Measurements from ENCODE around the gene ABCB4. TPM values are rescaled to one million over a fixed set of nuclear protein-coding genes. Genes with fewer than 3 reads are reported as not detected.
A peak's percentile ranks its signal among the peaks of the same experiment; 100 is the strongest.

ABCB4 gene
- total and polyA plus RNA-seq, 2 experiments from 2014 or later, result 0.43 to 0.73 TPM

- Histone ChIP-seq H3K9me3 (ENCODE audit: low read depth) (no peaks in the 10 kb centered on the region), H3K36me3 (ENCODE audit: low read depth) (no peaks in the 10 kb centered on the region), H3K9me2 (ENCODE audit: insufficient read depth) (no peaks in the 10 kb centered on the region), H2AFZ (no peak overlapping the region), H3K4me2 (ENCODE audit: unreplicated experiment) (no peak overlapping the region), H3K4me3 (no peak overlapping the region), H3K27me3 (replicated peaks; ENCODE audit: insufficient read depth) (no peaks in the 10 kb centered on the region), H3K4me1 (ENCODE audit: insufficient read depth) (no peaks in the 10 kb centered on the region), H3K27ac (no peak overlapping the region), H3K9ac (no peak overlapping the region), H3F3A (ENCODE audit: insufficient read depth) (no peaks in the 10 kb centered on the region), H3K79me2 (ENCODE audit: insufficient read depth) (no peaks in the 10 kb centered on the region), H4K20me1 (ENCODE audit: insufficient read depth) (no peaks in the 10 kb centered on the region)
- 92 to 95% methylated on average over 8 of the region's 8 CpGs for WGBS, 2 experiments (ENCODE audit: low coverage in 1 of 2, low lambda C conversion rate in 2 of 2, missing lambda C conversion rate in 2 of 2)
- no peak for DNase-seq
- in situ Hi-C loops (cut with MboI), result no loop called here
- TF ChIP-seq EZH2phosphoT487 (IDR thresholded peaks at IDR 0.05; ENCODE audit: insufficient read depth, low read depth), result no peak
- no peak for TF ChIP-seq EZH2 (IDR thresholded peaks at IDR 0.05; ENCODE audit: insufficient read depth, poor library complexity, severe bottlenecking)
These were observed 84.3 kb downstream of the ABCB4 start for GRCh38 chr7:87391020-87391701.

DNA sequence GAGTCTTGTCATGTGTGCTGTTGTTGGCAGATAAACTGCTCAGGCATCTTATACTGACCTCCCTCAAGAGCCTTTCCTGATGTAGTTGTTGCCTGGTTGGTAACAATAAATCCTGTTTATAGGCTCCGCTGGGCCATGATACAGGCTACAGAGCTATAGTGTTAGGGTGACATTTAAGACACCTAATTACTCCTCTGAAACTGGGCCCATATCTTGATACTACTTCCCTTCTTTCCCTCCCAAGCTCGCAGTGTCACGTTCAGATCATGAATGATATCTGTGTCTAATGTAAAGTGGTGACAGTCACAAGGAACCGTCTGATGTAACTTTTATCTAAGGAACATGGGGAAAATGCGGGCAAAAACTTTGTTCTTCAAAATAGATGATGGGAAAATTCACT lies 94.6 kb downstream of the ABCB4 start:
- H3K27me3 ChIP-seq (replicated peaks; ENCODE audit: insufficient read depth), result no peaks in the 10 kb centered on the region
- H3K79me2 ChIP-seq (ENCODE audit: insufficient read depth), result no peaks in the 10 kb centered on the region
- H3K9me3 ChIP-seq (ENCODE audit: low read depth), result no peaks in the 10 kb centered on the region
- H4K20me1 ChIP-seq (ENCODE audit: insufficient read depth), result no peaks in the 10 kb centered on the region
- WGBS, 2 experiments (ENCODE audit: low coverage in 1 of 2, low lambda C conversion rate in 2 of 2, missing lambda C conversion rate in 2 of 2), result 86 to 88% methylated on average over 5 of the region's 5 CpGs
- H3F3A ChIP-seq (ENCODE audit: insufficient read depth), result no peaks in the 10 kb centered on the region
- H3K36me3 ChIP-seq (ENCODE audit: low read depth), result 0 out of 2 replicates have a peak, but pooled peaks cover 4% of the 10 kb centered on the region
- no peak overlapping the region for H3K9ac ChIP-seq
- no peak overlapping the region for H3K4me3 ChIP-seq
- TF ChIP-seq EZH2 (IDR thresholded peaks at IDR 0.05; ENCODE audit: insufficient read depth, poor library complexity, severe bottlenecking) (no peak), EZH2phosphoT487 (IDR thresholded peaks at IDR 0.05; ENCODE audit: insufficient read depth, low read depth) (no peak)
- no peak for DNase-seq
- no peak overlapping the region for H2AFZ ChIP-seq
- in situ Hi-C loops (cut with MboI), result no loop called here
- H3K4me1 ChIP-seq (ENCODE audit: insufficient read depth), result no peaks in the 10 kb centered on the region
- H3K4me2 ChIP-seq (ENCODE audit: unreplicated experiment), result no peak overlapping the region
- H3K9me2 ChIP-seq (ENCODE audit: insufficient read depth), result no peaks in the 10 kb centered on the region
- no peak overlapping the region for H3K27ac ChIP-seq

- no peak overlapping the region for H3K4me2 ChIP-seq (ENCODE audit: unreplicated experiment)
- no peaks in the 10 kb centered on the region for H3K9me3 ChIP-seq (ENCODE audit: low read depth)
- peaks cover 4% of the 10 kb centered on the region; the same call in 1 of the 2 replicates for H3K36me3 ChIP-seq (ENCODE audit: low read depth)
- H3K4me3 ChIP-seq, result no peak overlapping the region
- H3K9me2 ChIP-seq (ENCODE audit: insufficient read depth), result no peaks in the 10 kb centered on the region
- H3K27me3 ChIP-seq (replicated peaks; ENCODE audit: insufficient read depth), result no peaks in the 10 kb centered on the region
- no peaks in the 10 kb centered on the region for H3K79me2 ChIP-seq (ENCODE audit: insufficient read depth)
- WGBS, 2 experiments (ENCODE audit: low coverage in 1 of 2, low lambda C conversion rate in 2 of 2, missing lambda C conversion rate in 2 of 2), result 85% methylated on average over 5 of the region's 5 CpGs
- TF ChIP-seq EZH2phosphoT487 (IDR thresholded peaks at IDR 0.05; ENCODE audit: insufficient read depth, low read depth) (no peak), EZH2 (IDR thresholded peaks at IDR 0.05; ENCODE audit: insufficient read depth, poor library complexity, severe bottlenecking) (no peak)
- no peaks in the 10 kb centered on the region for H4K20me1 ChIP-seq (ENCODE audit: insufficient read depth)
- H3K9ac ChIP-seq, result no peak overlapping the region
- H3K27ac ChIP-seq, result no peak overlapping the region
- peaks cover 3% of the 10 kb centered on the region; the same call in 1 of the 2 replicates for H3K4me1 ChIP-seq (ENCODE audit: insufficient read depth)
- H2AFZ ChIP-seq, result no peak overlapping the region
- DNase-seq, result no peak
- no peaks in the 10 kb centered on the region for H3F3A ChIP-seq (ENCODE audit: insufficient read depth)
- in situ Hi-C loops (cut with MboI), result no loop called here
These were observed 99.6 kb downstream of the ABCB4 start for GRCh38 chr7:87375662-87376435.

- H3K4me1 ChIP-seq (ENCODE audit: insufficient read depth), result peaks cover 7% of the 10 kb centered on the region; the same call in 1 of the 2 replicates
- 94 to 96% methylated on average over 1 of the region's 1 CpG for WGBS, 2 experiments (ENCODE audit: low coverage in 1 of 2, low lambda C conversion rate in 2 of 2, missing lambda C conversion rate in 2 of 2)
- H2AFZ ChIP-seq, result no peak overlapping the region; the same call in 1 of the 2 replicates
- H4K20me1 ChIP-seq (ENCODE audit: insufficient read depth), result no peaks in the 10 kb centered on the region
- H3K4me3 ChIP-seq, result no peak overlapping the region
- H3K79me2 ChIP-seq (ENCODE audit: insufficient read depth), result no peaks in the 10 kb centered on the region
- no peak overlapping the region for H3K9ac ChIP-seq
- no peaks in the 10 kb centered on the region; the same call in 1 of the 2 replicates for H3K36me3 ChIP-seq (ENCODE audit: low read depth)
- no peak for TF ChIP-seq EZH2phosphoT487 (IDR thresholded peaks at IDR 0.05; ENCODE audit: insufficient read depth, low read depth)
- H3K27me3 ChIP-seq (replicated peaks; ENCODE audit: insufficient read depth), result no peaks in the 10 kb centered on the region
- peak; percentile 43 for DNase-seq
- H3F3A ChIP-seq (ENCODE audit: insufficient read depth), result no peaks in the 10 kb centered on the region
- in situ Hi-C loops (cut with MboI), result no loop called here
- H3K4me2 ChIP-seq (ENCODE audit: unreplicated experiment), result no peak overlapping the region
- H3K9me3 ChIP-seq (ENCODE audit: low read depth), result no peaks in the 10 kb centered on the region
- H3K9me2 ChIP-seq (ENCODE audit: insufficient read depth), result no peaks in the 10 kb centered on the region
- H3K27ac ChIP-seq, result no peak overlapping the region
These were observed 104.8 kb downstream of the ABCB4 start for GRCh38 chr7:87370660-87371180.

All from GM23248 (cell line).